NOMO-1 (cell line): ENCODE results near the gene PTPRJ.

Source experiments
- DNase-seq, 2 experiments: peaks; one replicate each; lab custom pipeline; 2025; ENCODE audit not compliant: unreplicated experiment in 2 of 2; lab: John Stamatoyannopoulos, UW

Gene PTPRJ

DNA sequence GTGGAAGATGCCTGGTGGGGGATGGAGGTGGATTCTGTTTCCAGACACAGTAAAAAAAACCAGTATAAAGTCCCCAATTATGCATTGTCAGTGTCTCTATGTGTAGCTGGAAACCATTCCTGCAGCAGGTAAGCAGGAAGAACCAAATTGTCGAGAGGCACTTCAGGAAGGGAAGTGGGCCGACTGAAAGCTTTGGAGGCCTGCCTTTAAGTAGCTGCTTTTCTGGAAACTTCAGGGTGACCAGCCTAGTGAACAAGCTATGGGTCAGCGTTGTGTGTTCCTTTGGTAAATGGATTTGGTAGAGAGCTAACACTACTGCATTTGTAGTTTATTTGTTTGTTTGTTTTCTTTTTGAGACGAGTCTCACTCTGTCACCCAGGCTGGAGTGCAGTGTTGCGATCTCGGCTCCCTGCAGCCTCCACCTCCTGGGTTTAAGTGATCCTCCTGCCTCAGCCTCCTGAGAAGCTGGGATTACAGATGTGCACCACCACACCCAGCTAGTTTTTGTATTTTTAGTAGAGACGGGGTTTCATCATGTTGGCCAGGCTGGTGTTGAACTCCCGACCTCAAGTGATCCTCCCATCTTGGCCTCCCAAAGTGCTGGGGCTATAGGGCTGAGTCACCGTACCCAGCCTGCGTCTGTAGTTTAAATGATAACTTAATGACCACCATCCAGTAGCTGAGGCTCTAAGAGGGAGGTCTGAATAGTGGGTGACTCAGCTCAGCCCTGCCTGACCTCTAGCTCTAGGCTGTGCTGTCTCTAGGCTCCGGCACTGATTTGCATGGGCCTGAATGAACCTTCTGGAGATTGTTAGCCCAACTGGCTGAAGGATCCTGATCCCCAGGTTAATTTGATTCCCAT lies 12.8 kb downstream of the PTPRJ start:
- DNase-seq: peak in 1 of 2 experiments; percentile 20

DNA sequence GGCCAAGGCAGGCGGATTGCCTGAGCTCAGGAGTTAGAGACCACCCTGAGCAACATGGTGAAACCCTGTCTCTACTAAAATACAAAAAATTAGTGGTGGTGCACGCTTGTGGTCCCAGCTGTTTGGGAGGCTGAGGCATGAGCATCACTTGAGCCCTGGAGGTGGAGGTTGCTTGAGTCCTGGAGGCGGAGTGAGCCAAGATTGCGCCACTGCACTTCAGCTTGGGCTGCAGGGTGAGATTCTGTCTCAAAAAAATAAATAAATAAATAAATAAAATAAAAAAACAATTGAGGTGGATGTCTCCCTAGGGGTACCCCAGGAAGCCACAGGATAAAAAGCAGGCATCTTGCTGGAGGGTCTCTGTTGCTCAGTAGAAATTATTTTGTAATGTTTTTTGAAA lies 14.1 kb downstream of the PTPRJ start:
- no peak for DNase-seq

DNA sequence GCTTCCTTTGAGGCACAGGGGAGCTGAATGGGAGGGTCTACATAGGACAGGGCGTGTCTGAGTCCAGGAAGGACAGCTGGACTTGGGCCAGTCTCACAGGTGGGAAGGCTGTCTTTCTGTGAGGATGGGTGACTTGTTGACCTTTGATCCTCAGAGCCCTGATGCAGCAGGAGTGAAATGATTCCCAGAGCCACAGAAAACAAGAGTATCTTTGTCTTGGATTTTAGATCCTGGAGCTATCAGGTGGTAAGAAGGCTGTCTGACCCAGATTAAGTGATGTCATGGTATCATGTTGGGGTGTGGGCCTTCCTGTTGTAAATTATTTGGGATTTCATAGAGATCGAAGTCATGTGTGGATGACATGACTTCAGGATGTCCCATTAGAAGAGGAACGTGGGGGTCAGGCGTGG lies 15.0 kb downstream of the PTPRJ start:
- no peak for DNase-seq

DNA sequence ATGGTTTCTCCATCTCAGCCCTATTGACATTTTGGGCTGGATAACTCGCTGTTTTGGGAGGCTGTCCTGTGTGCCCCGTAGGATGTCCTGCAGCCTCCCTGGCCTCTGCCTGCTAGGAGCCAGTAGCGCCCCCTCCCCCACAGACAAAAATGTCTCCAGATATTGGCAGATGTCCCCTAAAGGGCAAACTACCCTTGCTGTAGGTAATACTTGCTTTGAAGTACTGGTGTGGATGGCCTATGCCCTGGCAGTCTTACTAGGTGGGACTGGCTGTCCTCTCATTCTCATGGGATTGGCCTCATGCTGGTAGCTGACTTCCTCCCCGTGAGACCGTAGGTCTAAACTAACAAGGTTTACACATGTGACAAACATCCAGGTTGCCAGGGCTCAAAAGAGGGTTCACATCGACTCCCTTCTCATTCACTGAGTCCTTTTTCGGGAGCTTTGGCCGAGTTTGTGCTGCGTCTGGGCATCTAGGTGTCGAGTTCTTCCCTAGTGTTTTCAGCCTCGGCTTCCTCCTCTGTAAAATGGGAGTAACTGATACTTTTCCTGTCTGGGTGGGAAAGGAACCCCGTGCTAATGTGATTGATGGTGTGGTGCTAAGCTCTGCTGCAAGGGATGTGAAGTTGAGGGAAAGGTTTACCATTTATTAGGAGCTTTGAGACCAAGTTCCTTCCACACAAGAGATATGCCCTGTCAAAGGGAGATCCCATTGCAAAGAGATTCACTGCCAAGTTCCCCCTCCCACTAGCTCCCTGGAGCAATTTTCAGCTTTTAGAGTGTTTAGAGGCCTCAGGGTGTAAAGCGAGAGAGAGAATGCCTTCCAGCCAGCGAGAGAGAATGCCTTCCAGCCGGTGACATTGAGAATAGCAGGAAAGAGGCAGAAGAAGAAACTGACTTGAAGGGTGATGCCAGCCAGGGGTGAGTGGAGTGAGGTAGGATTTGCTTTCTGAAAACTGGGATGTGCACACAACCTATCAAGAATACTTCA lies 17.0 kb downstream of the PTPRJ start:
- no peak for DNase-seq

DNA sequence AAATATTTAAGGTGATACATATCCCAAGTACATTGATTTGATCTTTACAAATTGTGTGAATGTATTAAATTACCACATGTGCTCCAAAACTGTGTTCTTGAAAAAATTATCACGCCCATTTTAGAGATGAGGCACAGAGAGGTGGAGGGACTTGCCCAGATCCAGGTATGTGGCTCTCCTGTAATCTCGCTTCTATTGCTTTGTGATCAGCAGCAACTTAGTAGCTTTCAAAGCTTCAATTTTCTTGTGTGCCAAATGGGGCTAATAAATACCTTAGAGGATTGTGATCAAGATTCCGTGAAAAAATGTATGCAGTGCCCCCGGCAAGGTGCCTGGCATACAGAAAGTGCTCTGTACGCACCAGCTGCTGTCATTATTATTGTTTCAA lies 18.0 kb downstream of the PTPRJ start:
- DNase-seq: no peak

DNA sequence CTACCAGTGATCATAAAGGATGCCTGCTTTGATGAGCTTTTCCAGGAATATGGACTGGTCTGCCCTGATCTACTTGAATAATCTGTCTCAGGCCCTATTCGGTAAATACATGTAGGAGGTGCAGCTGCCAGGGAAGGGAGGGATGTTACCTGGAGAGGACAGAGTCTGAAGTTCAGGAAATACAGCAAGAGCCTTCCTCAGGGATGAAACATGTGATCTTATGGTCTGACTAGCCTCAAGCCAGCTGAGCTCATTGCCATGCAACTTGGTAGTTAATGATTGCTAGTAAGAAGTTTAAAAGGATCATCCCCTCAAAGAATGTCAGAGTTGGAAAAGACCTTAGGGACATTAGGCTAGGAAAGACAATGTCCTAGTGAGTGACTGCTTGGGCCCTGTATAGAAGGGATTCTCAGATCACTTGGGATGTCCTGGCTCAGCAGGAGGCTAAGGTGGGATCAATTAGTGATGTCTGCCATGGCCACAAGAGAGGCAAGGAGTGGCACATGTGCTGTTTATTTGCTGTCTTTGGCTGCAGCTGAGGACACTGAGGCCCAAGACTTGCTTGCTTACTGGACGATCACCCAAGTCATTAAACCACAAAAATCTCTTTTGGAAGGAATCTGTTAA lies 18.5 kb downstream of the PTPRJ start:
- DNase-seq: no peak

DNA sequence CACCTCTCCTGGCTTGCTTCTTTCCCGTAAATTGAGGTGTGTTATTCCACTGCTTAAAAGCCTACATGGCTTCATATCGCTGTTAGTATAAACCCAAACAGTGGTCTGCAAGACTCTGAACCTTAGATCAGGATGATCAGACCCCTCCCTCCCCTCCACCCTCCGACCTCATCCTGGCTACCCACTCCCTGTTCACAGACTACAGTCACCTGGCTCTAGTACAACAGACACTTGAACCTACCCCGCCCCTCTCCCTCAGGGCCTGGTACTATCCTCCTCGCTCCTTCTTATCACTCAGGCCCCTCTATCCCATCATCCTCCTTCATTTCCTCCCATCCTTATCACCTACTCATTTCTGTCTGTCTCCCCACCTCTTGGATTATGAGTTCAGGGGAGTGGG lies 20.1 kb downstream of the PTPRJ start:
- DNase-seq: no peak

DNA sequence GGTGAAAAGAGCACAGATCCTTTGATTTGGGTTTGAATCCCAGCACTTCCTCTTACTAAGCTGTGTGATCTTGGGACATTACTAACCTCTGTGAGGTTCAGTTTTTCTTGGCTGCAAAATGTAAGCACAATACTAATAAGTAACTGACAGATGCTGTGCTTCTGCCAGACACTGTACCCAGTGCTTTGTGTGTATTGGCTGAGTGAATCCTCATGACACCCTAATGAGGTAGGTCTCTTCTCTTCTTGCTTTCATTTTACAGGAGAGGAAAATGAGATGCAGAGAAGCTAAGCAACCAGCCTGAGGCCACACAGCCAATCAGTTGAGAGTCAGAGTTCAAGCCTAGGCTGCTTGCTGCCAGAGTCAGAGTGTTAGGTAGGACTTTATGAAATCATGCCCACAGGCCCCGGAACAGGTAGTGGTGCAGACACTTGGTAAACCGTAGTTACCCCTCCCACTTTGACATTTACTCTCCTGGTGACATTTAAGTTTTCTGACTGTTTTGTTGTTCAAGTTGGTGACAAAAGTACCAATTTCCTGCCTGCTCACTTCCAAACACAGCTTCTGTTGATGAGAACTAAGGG lies 21.2 kb downstream of the PTPRJ start:
- peak in 1 of 2 experiments; percentile 14 for DNase-seq

DNA sequence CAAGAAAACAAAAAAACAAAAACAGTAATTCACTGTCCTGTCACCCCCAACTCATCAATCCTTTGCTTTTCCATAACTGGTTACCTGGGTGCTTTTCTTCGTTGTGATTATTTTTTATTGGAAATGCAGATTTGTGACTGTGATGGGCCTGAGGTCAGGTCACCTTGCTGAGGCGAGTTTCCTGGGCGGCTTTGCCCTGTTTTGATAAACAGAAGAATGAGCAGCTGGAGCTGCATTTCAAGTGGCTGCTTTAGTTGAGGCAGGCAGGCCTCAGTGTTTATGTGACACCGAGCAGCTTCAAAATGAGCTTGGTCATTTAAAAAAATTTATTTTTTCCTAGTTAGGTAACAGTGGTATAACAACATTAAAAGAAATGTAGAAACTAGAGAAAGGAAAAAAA lies 22.2 kb downstream of the PTPRJ start:
- DNase-seq: no peak

DNA sequence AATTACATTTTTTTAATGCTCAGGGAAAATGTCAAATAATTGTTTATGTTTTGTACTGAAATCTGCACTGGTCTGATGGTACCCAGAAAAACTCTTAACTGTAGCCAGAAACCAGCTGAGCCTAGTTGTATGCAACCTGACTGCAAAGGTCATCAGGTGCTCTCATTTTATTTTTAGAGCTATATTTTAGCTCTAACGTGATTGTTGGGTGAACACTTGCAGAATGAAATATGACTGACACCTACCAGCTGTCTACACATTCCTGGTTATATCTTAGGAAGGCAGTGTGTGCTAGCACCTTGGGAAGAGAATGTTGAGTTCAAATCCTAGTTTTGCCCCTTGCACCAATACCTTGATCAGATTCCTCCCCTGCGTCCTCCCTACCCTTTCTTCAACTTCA lies 23.6 kb downstream of the PTPRJ start:
- no peak for DNase-seq

DNA sequence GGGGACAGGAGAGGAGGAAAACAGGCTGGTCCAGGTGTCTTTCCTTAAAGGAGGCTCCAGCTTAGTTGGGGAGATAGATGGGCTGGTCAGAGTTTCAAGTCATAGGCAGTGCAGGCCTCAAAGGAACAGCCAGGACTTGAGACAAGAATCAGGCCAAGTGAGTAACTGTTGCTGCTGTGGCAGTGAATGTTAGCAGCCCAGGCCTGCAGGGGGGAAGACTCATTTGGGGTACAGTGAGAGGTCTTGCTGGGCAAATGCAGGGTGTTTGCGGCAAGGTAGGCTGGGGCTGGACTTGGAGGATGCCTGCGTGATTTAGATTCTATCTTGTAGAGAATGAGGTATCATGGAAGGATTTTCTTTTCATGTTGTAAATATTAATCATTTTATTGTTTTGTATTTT lies 24.1 kb downstream of the PTPRJ start:
- DNase-seq: no peak

DNA sequence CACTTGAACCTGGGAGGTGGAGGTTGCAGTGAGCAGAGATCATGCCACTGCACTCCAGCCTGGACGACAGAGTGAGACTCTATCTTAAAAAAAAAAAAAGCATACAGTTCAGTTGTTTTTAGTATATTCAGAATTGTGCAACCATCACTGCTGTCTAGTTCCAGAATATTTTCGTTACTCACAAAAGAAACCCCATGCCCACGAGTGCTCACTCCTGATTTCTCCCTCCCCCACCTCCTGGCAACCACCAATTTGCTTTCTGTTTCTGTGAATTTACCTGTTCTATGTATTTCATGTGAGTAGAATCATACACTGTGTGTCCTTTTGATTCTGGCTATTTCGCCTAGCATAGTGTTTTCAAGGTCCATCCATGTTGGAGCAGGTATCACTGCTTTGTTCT lies 24.8 kb downstream of the PTPRJ start:
- DNase-seq: peak in 1 of 2 experiments; percentile 42

DNA sequence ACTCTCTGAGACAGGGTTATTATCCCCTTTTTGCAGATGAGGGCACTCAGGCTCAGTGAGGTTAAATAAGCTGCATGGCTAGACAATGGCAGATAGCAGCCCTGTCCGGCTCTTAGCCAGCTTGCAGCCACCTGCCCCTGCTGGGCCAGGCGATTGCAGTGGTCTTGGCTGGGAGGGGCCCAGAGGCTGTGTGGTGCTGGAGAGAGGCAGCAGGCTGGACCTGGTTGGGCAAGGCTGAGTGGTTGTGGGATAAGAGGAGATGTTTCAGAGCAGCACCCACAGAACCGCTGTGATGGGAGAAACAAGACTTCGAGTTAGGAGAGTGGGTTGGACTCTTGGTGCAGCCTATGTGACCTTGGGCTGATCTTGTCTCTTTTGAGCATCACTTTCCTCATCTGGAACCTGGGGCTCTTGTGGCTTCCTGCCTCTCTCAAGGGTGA lies 25.5 kb downstream of the PTPRJ start:
- no peak for DNase-seq

DNA sequence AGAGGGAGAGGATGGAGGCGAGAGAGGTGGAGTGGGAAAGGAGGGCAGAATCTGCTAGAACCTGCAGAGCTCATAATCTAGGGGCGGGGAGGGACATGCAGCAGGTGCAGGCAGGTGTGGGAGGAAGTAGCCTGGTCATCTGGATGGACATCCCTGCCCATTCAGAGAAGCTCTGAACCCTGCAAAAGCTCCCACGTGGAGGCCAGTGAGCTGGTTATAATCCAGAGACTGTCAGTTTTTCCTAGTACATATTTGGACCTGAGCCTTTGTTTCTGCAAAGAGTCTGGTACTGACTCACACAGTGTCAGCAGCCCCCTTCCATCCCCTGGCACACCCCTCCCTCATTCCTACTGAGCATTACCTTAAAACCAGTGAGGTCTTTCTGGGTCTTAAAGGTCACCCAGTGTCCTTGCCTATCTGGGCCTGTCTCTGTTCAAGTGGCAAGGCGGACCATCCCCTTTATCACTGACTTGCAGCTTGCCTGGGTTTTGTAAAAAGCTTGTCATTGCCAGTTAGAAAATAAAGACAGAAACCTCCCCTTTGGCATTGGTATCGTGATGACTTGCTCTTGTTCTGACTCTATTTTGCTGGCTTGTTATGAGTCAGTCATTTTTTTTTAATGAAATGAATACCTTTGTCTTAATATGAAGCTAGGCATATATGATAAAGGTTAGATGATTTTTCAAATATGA lies 26.1 kb downstream of the PTPRJ start:
- no peak for DNase-seq

DNA sequence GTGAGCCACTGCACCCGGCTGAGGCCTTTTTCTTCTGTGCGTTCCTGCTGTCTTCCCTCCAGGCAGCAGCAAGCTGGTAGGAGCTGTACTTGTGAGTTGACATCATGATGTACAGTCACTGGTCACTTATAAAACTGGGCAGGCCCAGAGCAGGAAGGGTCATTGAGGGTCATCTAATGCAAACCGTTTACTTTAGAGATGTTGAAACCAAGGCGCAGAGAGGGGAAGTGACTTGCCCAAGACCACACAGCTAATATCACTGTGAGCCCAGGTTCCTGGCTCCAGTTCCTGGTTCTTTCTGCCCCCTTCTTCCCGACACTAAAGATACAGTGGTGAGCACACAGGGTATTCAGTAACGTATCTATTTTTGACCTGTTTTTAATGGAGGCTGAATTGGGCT lies 27.3 kb downstream of the PTPRJ start:
- no peak for DNase-seq

DNA sequence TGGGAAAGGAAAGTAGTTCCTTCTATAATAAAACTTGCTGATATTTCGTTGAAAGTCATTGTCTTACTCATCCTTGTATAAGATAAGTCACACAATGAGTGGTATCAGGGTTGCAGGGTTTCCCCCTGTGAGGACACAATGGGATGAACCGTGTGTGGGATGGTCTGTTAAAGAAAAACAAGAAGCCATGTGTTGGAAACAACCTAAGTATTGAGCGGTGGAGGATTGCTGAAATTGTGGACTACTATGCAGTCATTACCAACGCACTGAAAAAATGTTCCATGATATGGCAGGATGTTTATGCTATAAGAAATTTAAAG lies 28.6 kb downstream of the PTPRJ start:
- no peak for DNase-seq

DNA sequence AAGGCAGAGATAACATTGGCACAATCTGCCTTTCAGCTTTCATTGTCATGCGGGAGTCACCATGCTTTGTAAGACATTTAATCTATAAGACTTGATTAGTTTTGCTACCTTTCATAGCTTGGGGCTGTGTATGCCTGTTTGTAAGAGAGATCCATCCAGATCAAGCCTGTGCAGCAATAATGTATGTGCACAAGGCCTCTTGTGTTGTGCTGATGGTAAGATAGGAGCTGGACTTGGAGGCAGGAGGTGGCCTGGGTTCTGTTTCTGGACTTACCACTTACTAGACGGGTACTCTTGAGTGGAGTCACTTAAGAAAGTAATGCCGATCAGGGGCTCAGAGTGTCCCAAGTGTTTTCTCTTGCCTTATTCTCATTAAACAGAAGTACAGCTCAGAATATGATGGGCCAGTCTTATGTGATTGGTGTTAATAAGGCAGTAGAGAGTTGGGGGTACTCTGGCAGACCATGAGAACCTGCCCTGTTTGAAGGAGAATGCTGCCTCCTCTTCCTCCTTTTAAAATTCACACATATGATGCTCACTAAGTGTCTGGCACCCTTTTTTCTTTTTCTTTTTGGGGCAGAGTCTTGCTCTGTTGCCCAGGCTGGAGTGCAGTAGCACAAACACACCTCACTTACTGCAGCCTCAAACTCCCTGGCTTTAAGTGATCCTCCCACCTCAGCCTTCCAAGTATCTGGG lies 30.9 kb downstream of the PTPRJ start:
- DNase-seq: no peak

DNA sequence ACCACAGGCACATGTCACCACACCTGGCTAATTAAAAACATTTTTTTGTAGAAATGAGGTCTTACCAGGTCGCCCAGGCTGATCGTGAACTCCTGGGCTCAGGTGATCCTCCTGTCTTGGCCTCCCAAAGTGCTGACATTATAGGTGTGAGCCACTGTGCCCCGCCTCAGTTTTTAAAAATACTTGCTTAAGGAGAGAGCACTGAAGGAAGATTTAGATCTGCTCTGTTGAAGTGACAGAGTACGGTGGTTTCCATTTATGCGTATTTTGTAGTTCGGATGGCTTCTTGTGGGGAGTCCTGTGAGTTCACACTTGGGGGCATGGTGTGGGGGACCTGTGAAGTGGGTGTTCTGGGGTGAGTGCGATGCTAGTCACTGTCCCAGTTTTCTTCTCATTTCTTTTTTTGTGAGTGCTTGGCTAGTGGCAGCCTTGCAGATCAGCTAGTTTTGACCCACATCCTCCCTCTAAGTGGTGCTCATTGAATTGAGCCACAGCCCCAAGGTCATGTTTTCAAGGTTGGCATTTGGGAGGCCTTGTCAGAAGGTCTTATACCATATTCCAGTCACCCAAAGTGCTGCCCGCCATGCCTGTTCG lies 31.5 kb downstream of the PTPRJ start:
- DNase-seq: no peak

DNA sequence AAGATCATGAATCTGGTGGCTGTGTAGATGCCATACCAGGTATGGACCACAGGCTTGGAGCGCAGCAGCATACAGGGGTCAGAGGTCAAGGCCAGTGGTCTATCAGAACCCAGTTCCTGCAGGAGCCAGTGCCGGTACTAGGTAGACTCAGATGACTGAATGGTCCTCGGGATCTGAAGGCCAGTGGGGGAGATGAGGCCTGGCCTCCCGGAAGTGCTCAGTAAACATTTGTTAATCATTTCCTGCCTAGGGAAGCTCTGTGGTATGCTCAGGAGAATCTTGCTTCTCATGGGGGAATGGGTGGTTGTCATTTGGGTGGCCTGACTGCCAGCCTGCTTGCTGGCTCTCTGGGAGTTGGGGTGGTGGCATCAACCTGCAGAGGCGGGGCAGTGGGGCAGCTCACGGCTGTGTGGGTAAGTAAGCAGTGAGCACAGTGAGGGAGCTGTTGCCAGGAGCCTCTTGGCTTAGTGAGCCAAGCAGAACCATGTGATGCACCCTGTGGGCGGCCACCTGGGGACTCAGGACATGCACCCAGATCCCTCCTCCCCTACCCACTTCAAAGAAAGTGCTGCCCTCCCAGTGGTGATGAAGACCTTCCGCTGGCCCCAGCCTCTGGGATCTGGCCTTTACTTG lies 33.0 kb downstream of the PTPRJ start:
- DNase-seq: peak; percentile 23 to 34
